A673 (cell line): ENCODE measurements around the gene PDE8B.

Experiments
- EZH2 ChIP-seq: fragments of 200-600 bp; sonication (generic); IDR thresholded peaks from 2 replicates; pipeline ENCODE4 v1.6.1; 2017; ENCODE audit warnings: borderline replicate concordance, low read depth, mild to moderate bottlenecking, mixed read lengths, antibody characterized with exemption, low read length; ENCODE audit not compliant: poor library complexity, severe bottlenecking
- TF ChIP-seq, protein P1 (sequence below): fragments of 300-800, 200-600 bp; sonication (generic); conservative IDR thresholded peaks from 2 replicates; pipeline ENCODE4 v1.5.1; 2017; ENCODE audit warnings: low read depth, mild to moderate bottlenecking, antibody characterized with exemption, low read length, moderate library complexity, mixed read lengths

GRCh38 chr5:77425998-77426659 is 215.6 kb downstream of the PDE8B start:
- TF ChIP-seq, protein P1, sequence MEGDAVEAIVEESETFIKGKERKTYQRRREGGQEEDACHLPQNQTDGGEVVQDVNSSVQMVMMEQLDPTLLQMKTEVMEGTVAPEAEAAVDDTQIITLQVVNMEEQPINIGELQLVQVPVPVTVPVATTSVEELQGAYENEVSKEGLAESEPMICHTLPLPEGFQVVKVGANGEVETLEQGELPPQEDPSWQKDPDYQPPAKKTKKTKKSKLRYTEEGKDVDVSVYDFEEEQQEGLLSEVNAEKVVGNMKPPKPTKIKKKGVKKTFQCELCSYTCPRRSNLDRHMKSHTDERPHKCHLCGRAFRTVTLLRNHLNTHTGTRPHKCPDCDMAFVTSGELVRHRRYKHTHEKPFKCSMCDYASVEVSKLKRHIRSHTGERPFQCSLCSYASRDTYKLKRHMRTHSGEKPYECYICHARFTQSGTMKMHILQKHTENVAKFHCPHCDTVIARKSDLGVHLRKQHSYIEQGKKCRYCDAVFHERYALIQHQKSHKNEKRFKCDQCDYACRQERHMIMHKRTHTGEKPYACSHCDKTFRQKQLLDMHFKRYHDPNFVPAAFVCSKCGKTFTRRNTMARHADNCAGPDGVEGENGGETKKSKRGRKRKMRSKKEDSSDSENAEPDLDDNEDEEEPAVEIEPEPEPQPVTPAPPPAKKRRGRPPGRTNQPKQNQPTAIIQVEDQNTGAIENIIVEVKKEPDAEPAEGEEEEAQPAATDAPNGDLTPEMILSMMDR = no peak
- TF ChIP-seq EZH2 = no peak
